Stimulated activated CD4-positive, alpha-beta T cell treated with anti-CD3 and anti-CD28 coated beads, TNF-alpha, amount 100 ng/mL, for 4 hours (primary cell): Measurements from ENCODE around the gene VSTM5.
"Not testable (repeated sequence)": the region's sequence is repeated elsewhere in the genome, so short reads cannot be mapped to it uniquely, and the experiment has no call there.

Source experiments
- DNase-seq, 3 experiments: peaks; one replicate each; pipeline ENCODE4 v3.0.0-alpha.2; 2020; ENCODE audit warnings: low read depth in 3 of 3

The VSTM5 gene

GRCh38 chr11:93850594-93851018, at the start of gene VSTM5:
Gene VSTM5, minus strand, starts transcription at chr11:93850618. Its CDS starts 116 bp downstream, at chr11:93850502.
- no peak for DNase-seq

GRCh38 chr11:93895106-93895862, 44.9 kb upstream of the VSTM5 start:
- no peak for DNase-seq

GRCh38 chr11:93890391-93891051, 40.1 kb upstream of the VSTM5 start:
- no peak for DNase-seq

GRCh38 chr11:93887111-93887510, 36.7 kb upstream of the VSTM5 start:
- no peak for DNase-seq

GRCh38 chr11:93879114-93879513, 28.7 kb upstream of the VSTM5 start:
- DNase-seq = not testable (repeated sequence)

- no peak for DNase-seq
Observed at GRCh38 chr11:93875637-93876036, 25.2 kb upstream of the VSTM5 start.

- no peak for DNase-seq
Observed at GRCh38 chr11:93871526-93871925, 21.1 kb upstream of the VSTM5 start.

GRCh38 chr11:93870616-93871015, 20.2 kb upstream of the VSTM5 start:
- DNase-seq = no peak

GRCh38 chr11:93869830-93870229, 19.4 kb upstream of the VSTM5 start:
- no peak for DNase-seq

GRCh38 chr11:93868404-93868803, 18.0 kb upstream of the VSTM5 start:
- DNase-seq = not testable (repeated sequence)

GRCh38 chr11:93861808-93862207, 11.4 kb upstream of the VSTM5 start:
- DNase-seq = no peak

GRCh38 chr11:93858121-93858775, 7.8 kb upstream of the VSTM5 start:
- no peak for DNase-seq

GRCh38 chr11:93857413-93858120, 7.1 kb upstream of the VSTM5 start:
- no peak for DNase-seq

- no peak for DNase-seq
Observed at GRCh38 chr11:93852242-93852641, 1.8 kb upstream of the VSTM5 start.

GRCh38 chr11:93849751-93850593, 446 bp downstream of the VSTM5 start:
- DNase-seq = no peak

GRCh38 chr11:93849201-93849600, 1.2 kb downstream of the VSTM5 start:
- DNase-seq = no peak

- no peak for DNase-seq
Observed at GRCh38 chr11:93846411-93846810, 4.0 kb downstream of the VSTM5 start.

- DNase-seq = no peak
Observed at GRCh38 chr11:93845181-93846092, 5.0 kb downstream of the VSTM5 start.

- no peak for DNase-seq
Observed at GRCh38 chr11:93844568-93844967, 5.8 kb downstream of the VSTM5 start.

- no peak for DNase-seq
Observed at GRCh38 chr11:93843906-93844305, 6.5 kb downstream of the VSTM5 start.
